IMR-90 (cell line): ENCODE measurements around the gene DPYD. TPM values are rescaled to one million over a fixed set of nuclear protein-coding genes. Genes with fewer than 3 reads are reported as not detected.

Experiments used
- ATAC-seq: fragments of 200-7000 bp; cut with Tn5 transposase; 2 replicates; pipeline ENCODE4 v1.9.1; 2020; ENCODE audit warnings: low read depth, mild to moderate bottlenecking, moderate library complexity
- BruUV-seq: library from RNA; stranded (reverse); fragments of 400-500 nt; replicated peaks from 2 replicates; lab custom pipeline; 2021; lab: Mats Ljungman, UMichigan
- CTCF ChIA-PET: fragments of 300-600 bp; formaldehyde crosslinking; extraction: SDS; loops from one replicate; lab custom pipeline; 2021; ENCODE audit warnings: antibody characterized with exemption; lab: Yijun Ruan, JAX
- POLR2A ChIA-PET: fragments of 300-600 bp; sonication (Branson Sonifier 250); formaldehyde crosslinking; loops from one replicate; lab custom pipeline; 2022; ENCODE audit warnings: antibody characterized with exemption; ENCODE audit not compliant: unreplicated experiment; lab: Charles Lee
- DNase-seq: peaks from one replicate; pipeline ENCODE4 v3.0.0; 2013
- H2AFZ ChIP-seq: replicated peaks from 2 replicates; pipeline ENCODE3; 2013; ENCODE audit warnings: low read length, mild to moderate bottlenecking; ENCODE audit not compliant: poor library complexity
- H2AK5ac ChIP-seq: 2 replicates; pipeline ENCODE4 v1.6.1; 2013; ENCODE audit warnings: low read depth, low read length, inconsistent platforms
- H2AK9ac ChIP-seq: replicated peaks from 2 replicates; pipeline ENCODE3; 2013; ENCODE audit warnings: mild to moderate bottlenecking, low read depth, low read length, moderate library complexity; ENCODE audit not compliant: poor library complexity
- H2BK120ac ChIP-seq: 2 replicates; pipeline ENCODE4 v1.6.1; 2013; ENCODE audit warnings: low read depth, low read length, inconsistent platforms
- H2BK15ac ChIP-seq: 3 replicates; pipeline ENCODE4 v1.6.1; 2013; ENCODE audit warnings: low read depth, low read length, inconsistent platforms
- H2BK20ac ChIP-seq: 2 replicates; pipeline ENCODE4 v1.6.1; 2013; ENCODE audit warnings: low read depth, mild to moderate bottlenecking, inconsistent platforms, low read length, moderate library complexity
- H2BK5ac ChIP-seq: 2 replicates; pipeline ENCODE4 v1.6.1; 2013; ENCODE audit warnings: mild to moderate bottlenecking, low read depth, low read length, inconsistent platforms; ENCODE audit not compliant: poor library complexity, severe bottlenecking
- H3K14ac ChIP-seq: replicated peaks from 2 replicates; pipeline ENCODE4 v1.6.1; 2013; ENCODE audit warnings: low read depth, low read length, inconsistent platforms
- H3K18ac ChIP-seq: 2 replicates; pipeline ENCODE4 v1.6.1; 2013; ENCODE audit warnings: low read depth, low read length, control low read depth
- H3K23ac ChIP-seq: 2 replicates; pipeline ENCODE4 v1.6.1; 2013; ENCODE audit warnings: low read depth, low read length, inconsistent platforms
- H3K27ac ChIP-seq: 2 replicates; pipeline ENCODE4 v1.5.1; 2013; ENCODE audit warnings: mild to moderate bottlenecking, control low read depth, low read length; ENCODE audit not compliant: insufficient read depth
- H3K27me3 ChIP-seq: 2 replicates; pipeline ENCODE4 v1.6.1; 2013; ENCODE audit warnings: low read length; ENCODE audit not compliant: control insufficient read depth, insufficient read depth
- H3K36me3 ChIP-seq: 2 replicates; pipeline ENCODE4 v1.6.1; 2013; ENCODE audit warnings: low read length, mixed read lengths; ENCODE audit not compliant: control insufficient read depth, insufficient read depth
- H3K4ac ChIP-seq: 2 replicates; pipeline ENCODE4 v1.6.1; 2013; ENCODE audit warnings: low read depth, low read length, inconsistent platforms
- H3K4me1 ChIP-seq: 2 replicates; pipeline ENCODE4 v1.6.1; 2013; ENCODE audit warnings: low read length, mixed read lengths; ENCODE audit not compliant: control insufficient read depth, insufficient read depth
- H3K4me2 ChIP-seq: 2 replicates; pipeline ENCODE4 v1.6.1; 2013; ENCODE audit warnings: low read depth, mild to moderate bottlenecking, control low read depth, low read length, moderate library complexity
- H3K4me3 ChIP-seq: 2 replicates; pipeline ENCODE4 v1.5.1; 2013; ENCODE audit warnings: low read depth, mild to moderate bottlenecking, control low read depth, low read length, moderate library complexity; ENCODE audit not compliant: insufficient read depth
- H3K56ac ChIP-seq: 2 replicates; pipeline ENCODE4 v1.6.1; 2013; ENCODE audit warnings: low read length, inconsistent platforms; ENCODE audit not compliant: insufficient read depth; ENCODE audit errors: extremely low read depth
- H3K79me1 ChIP-seq, 2 experiments: 2 replicates each; pipeline ENCODE4 v1.6.1; 2013; ENCODE audit warnings: low read length in 2 of 2, inconsistent platforms in 1 of 2, low read depth in 1 of 2
- H3K9ac ChIP-seq: 2 replicates; pipeline ENCODE4 v1.6.1; 2013; ENCODE audit warnings: low read depth, low read length, control low read depth
- H3K9me1 ChIP-seq: 2 replicates; pipeline ENCODE4 v1.6.1; 2013; ENCODE audit warnings: low read length, inconsistent platforms; ENCODE audit not compliant: insufficient read depth
- H3K9me3 ChIP-seq: 2 replicates; pipeline ENCODE4 v1.6.1; 2013; ENCODE audit warnings: low read length; ENCODE audit not compliant: control insufficient read depth, insufficient read depth
- H4K20me1 ChIP-seq: 2 replicates; pipeline ENCODE4 v1.6.1; 2013; ENCODE audit warnings: low read length, inconsistent platforms; ENCODE audit not compliant: insufficient read depth
- H4K5ac ChIP-seq: 2 replicates; pipeline ENCODE4 v1.6.1; 2013; ENCODE audit warnings: mild to moderate bottlenecking, low read depth, low read length, control low read depth
- H4K8ac ChIP-seq, 2 experiments: 2 replicates each; pipeline ENCODE4 v1.6.1; 2013; ENCODE audit warnings: low read depth in 2 of 2, low read length in 2 of 2, control low read depth in 1 of 2, inconsistent platforms in 1 of 2
- H4K91ac ChIP-seq: 2 replicates; pipeline ENCODE4 v1.6.1; 2013; ENCODE audit warnings: low read depth, low read length, inconsistent platforms; ENCODE audit not compliant: insufficient read depth
- CEBPB ChIP-seq: IDR thresholded peaks from 2 replicates; pipeline ENCODE4 v1.6.1; 2012; ENCODE audit warnings: low read depth, low read length, improper control_type of control experiment
- ELK1 ChIP-seq: fragments of 150-350 bp; IDR thresholded peaks from 2 replicates; pipeline ENCODE4 v1.6.1; 2016; ENCODE audit warnings: low read depth, mild to moderate bottlenecking, low read length, moderate library complexity, borderline replicate concordance
- NFE2L2 ChIP-seq: fragments of 150-350 bp; IDR thresholded peaks from 2 replicates; pipeline ENCODE4 v1.6.1; 2016; ENCODE audit warnings: low read depth, mild to moderate bottlenecking, low read length
- WGBS, 2 experiments: methylation state at CpG; one replicate each; pipeline versions ENCODE4 v1.1.5 to v1.1.7; 2013; ENCODE audit warnings: missing lambda C conversion rate in 2 of 2; ENCODE audit not compliant: insufficient read length in 1 of 2; ENCODE audit errors: extremely low coverage in 2 of 2; 5-methylcytosine and 5-hydroxymethylcytosine counted together
- dilution Hi-C: fragments of 300-500 bp; cut with HindIII; formaldehyde crosslinking; loops from one replicate; pipeline ENCODE4 v1.14.3; 2018; ENCODE audit warnings: low sequenced_read_pairs; ENCODE audit not compliant: unreplicated experiment
- in situ Hi-C: fragments of 300-500 bp; cut with MboI; formaldehyde crosslinking; loops from 3 replicates; pipeline ENCODE4 v1.14.3; 2019; ENCODE audit warnings: low sequenced_read_pairs, inconsistent platforms, mixed read lengths
- intact Hi-C: fragments of 100-400 bp; cut with micrococcal nuclease; formaldehyde crosslinking; loops from 2 replicates; pipeline ENCODE4 v1.10.0; 2022
- polyA plus RNA-seq, 3 experiments: library from polyadenylated mRNA; depleted of rRNA; stranded (reverse); fragments of >200 nt; gene quantifications; 2 replicates each; pipeline ENCODE4 v1.2.3, GENCODE V29; 2012; ENCODE audit warnings: low replicate concordance in 1 of 3
- total RNA-seq: library from RNA; depleted of rRNA; stranded (reverse); fragments of >200 nt; gene quantifications from 2 replicates; pipeline ENCODE4 v1.2.3, GENCODE V29; 2012

Gene DPYD
- total and polyA plus RNA-seq, 2 of the 4 experiments (the other 2 are of a cell fraction), result 9.3 to 47.3 TPM

- H2BK15ac ChIP-seq, result no peak overlapping the region
- no peak overlapping the region for H3K14ac ChIP-seq
- H3K23ac ChIP-seq, result no peak overlapping the region
- H3K4me1 ChIP-seq, result no peaks in the 10 kb centered on the region
- H2BK120ac ChIP-seq, result no peak overlapping the region
- intact Hi-C loops, result no loop called here
- H2BK5ac ChIP-seq, result no peak overlapping the region
- TF ChIP-seq NFE2L2 (no peak), ELK1 (no peak), CEBPB (no peak)
- H3K9me3 ChIP-seq, result no peaks in the 10 kb centered on the region; the same call in 1 of the 2 replicates
- H3K36me3 ChIP-seq, result 0 out of 2 replicates have a peak, but pooled peaks cover 2% of the 10 kb centered on the region
- dilution Hi-C loops, result no loop called here
- ChIA-PET CTCF (no interaction called here), POLR2A (no interaction called here)
- H4K20me1 ChIP-seq, result no peaks in the 10 kb centered on the region
- H3K79me1 ChIP-seq, result no peaks in the 10 kb centered on the region; a peak in 1 of 4 replicates
- DNase-seq, result no peak
- no peak overlapping the region for H3K27ac ChIP-seq
- no TSS peak for BruUV-seq
- no peaks in the 10 kb centered on the region; the same call in 1 of the 2 replicates for H3K9me1 ChIP-seq
- no peak overlapping the region for H4K8ac ChIP-seq
- no peak overlapping the region for H2AFZ ChIP-seq
- no CpG with 5 or more reads among the region's 1 CpG for WGBS, 2 experiments
- no peak overlapping the region for H3K4me3 ChIP-seq
- ATAC-seq, result no peak
- no peak overlapping the region for H3K4me2 ChIP-seq
- H3K27me3 ChIP-seq, result no peaks in the 10 kb centered on the region
- no peak overlapping the region for H2AK5ac ChIP-seq
- H3K18ac ChIP-seq, result no peak overlapping the region
- no peak overlapping the region for H4K91ac ChIP-seq
- no peak overlapping the region for H3K9ac ChIP-seq
- no peak overlapping the region for H3K4ac ChIP-seq
- H4K5ac ChIP-seq, result no peak overlapping the region
- no peak overlapping the region for H3K56ac ChIP-seq
- H2BK20ac ChIP-seq, result no peak overlapping the region
- H2AK9ac ChIP-seq, result no peak overlapping the region
- in situ Hi-C loops, result no loop called here
Measured at GRCh38 chr1:97505816-97506215, 415.0 kb downstream of the DPYD start.
